A673 (cell line): ENCODE results near the gene PLOD3. TPM values are rescaled to one million over a fixed set of nuclear protein-coding genes. Genes with fewer than 3 reads are reported as not detected.
"Not testable (repeated sequence)": the region's sequence is repeated elsewhere in the genome, so short reads cannot be mapped to it uniquely, and the experiment has no call there.

Experiments
- BruUV-seq: library from RNA; stranded (reverse); fragments of 400-500 nt; replicated peaks from 2 replicates; lab custom pipeline; 2021; lab: Mats Ljungman, UMichigan
- CTCF ChIA-PET: fragments of 300-600 bp; sonication (Branson Sonifier 250); formaldehyde crosslinking; loops from one replicate; lab custom pipeline; 2022; ENCODE audit warnings: antibody characterized with exemption; lab: Charles Lee
- POLR2A ChIA-PET: fragments of 300-600 bp; sonication (Branson Sonifier 250); formaldehyde crosslinking; loops from one replicate; lab custom pipeline; 2022; ENCODE audit warnings: antibody characterized with exemption; ENCODE audit not compliant: low non-redundant PET; lab: Charles Lee
- DNase-seq: peaks from one replicate; pipeline ENCODE4 v3.0.0-alpha.2; 2015; ENCODE audit warnings: low spot score
- H3K27ac ChIP-seq: fragments of 200-600 bp; sonication (generic); 2 replicates; pipeline ENCODE4 v1.5.1; 2016; ENCODE audit warnings: mixed run types, low read depth, mild to moderate bottlenecking, mixed read lengths, antibody characterized with exemption, low read length; ENCODE audit not compliant: poor library complexity, severe bottlenecking
- H3K27me3 ChIP-seq: fragments of 200-600 bp; sonication (generic); replicated peaks from 2 replicates; pipeline ENCODE4 v1.6.1; 2017; ENCODE audit warnings: mixed run types, low read depth, mild to moderate bottlenecking, mixed read lengths, antibody characterized with exemption, low read length; ENCODE audit not compliant: insufficient read depth, poor library complexity
- H3K36me3 ChIP-seq: fragments of 200-600 bp; sonication (generic); 2 replicates; pipeline ENCODE4 v1.6.1; 2016; ENCODE audit warnings: mixed run types, mild to moderate bottlenecking, mixed read lengths, antibody characterized with exemption, low read length; ENCODE audit not compliant: insufficient read depth, poor library complexity, severe bottlenecking
- H3K4me1 ChIP-seq: fragments of 200-600 bp; sonication (generic); 2 replicates; pipeline ENCODE4 v1.6.1; 2017; ENCODE audit warnings: mixed run types, mild to moderate bottlenecking, mixed read lengths, antibody characterized with exemption, low read length; ENCODE audit not compliant: insufficient read depth, poor library complexity, severe bottlenecking
- H3K4me3 ChIP-seq: fragments of 200-600 bp; sonication (generic); 2 replicates; pipeline ENCODE4 v1.5.1; 2016; ENCODE audit warnings: low read depth, mixed run types, mild to moderate bottlenecking, mixed read lengths, low read length; ENCODE audit not compliant: poor library complexity, severe bottlenecking
- H3K9me3 ChIP-seq: fragments of 200-600 bp; sonication (generic); 2 replicates; pipeline ENCODE4 v1.6.1; 2016; ENCODE audit warnings: mixed run types, low read depth, mild to moderate bottlenecking, mixed read lengths, antibody characterized with exemption, low read length; ENCODE audit not compliant: poor library complexity, severe bottlenecking
- EZH2 ChIP-seq: fragments of 200-600 bp; sonication (generic); IDR thresholded peaks from 2 replicates; pipeline ENCODE4 v1.6.1; 2017; ENCODE audit warnings: borderline replicate concordance, low read depth, mild to moderate bottlenecking, mixed read lengths, antibody characterized with exemption, low read length; ENCODE audit not compliant: poor library complexity, severe bottlenecking
- intact Hi-C: fragments of 100-400 bp; cut with micrococcal nuclease; formaldehyde crosslinking; loops from one replicate; pipeline ENCODE4 v1.10.0; 2022; ENCODE audit not compliant: unreplicated experiment
- total RNA-seq: library from RNA; stranded (reverse); gene quantifications from 2 replicates; pipeline ENCODE4 v1.2.3, GENCODE V29; 2021
- TF ChIP-seq, protein P1 (sequence below): fragments of 300-800, 200-600 bp; sonication (generic); conservative IDR thresholded peaks from 2 replicates; pipeline ENCODE4 v1.5.1; 2017; ENCODE audit warnings: low read depth, mild to moderate bottlenecking, antibody characterized with exemption, low read length, moderate library complexity, mixed read lengths

PLOD3 gene
- total RNA-seq, 1 experiment from 2014 or later = 84.1 TPM

DNA sequence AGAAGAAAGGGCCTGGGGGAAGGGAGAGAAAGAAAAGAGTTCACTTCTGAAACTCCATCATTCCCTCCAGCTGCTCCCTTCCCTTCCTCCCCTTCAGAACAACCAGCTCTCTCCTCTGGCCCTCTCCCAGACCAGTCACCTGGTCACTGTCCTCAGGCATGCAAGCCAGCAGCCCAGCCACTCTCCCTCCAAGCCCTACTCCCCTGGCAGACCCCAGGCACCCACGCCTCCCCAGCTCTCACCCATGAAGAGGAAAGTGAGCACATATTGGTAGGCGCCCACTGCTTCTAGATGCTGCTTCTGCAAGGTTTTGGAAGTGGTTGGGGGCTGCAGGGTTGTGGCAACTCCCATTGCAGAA, 16.9 kb downstream of the PLOD3 start:
- BruUV-seq = no TSS peak
- H3K36me3 ChIP-seq = no peaks in the 10 kb centered on the region
- H3K4me1 ChIP-seq = no peaks in the 10 kb centered on the region
- H3K27me3 ChIP-seq = no peaks in the 10 kb centered on the region
- ChIA-PET CTCF (no interaction called here), POLR2A (interaction anchor here (0.7 kb wide), 1 partner anchor 306 kb away, joined by 5 read pairs; no protein-coding TSS in a partner anchor)
- no peak for TF ChIP-seq EZH2
- TF ChIP-seq, protein P1, sequence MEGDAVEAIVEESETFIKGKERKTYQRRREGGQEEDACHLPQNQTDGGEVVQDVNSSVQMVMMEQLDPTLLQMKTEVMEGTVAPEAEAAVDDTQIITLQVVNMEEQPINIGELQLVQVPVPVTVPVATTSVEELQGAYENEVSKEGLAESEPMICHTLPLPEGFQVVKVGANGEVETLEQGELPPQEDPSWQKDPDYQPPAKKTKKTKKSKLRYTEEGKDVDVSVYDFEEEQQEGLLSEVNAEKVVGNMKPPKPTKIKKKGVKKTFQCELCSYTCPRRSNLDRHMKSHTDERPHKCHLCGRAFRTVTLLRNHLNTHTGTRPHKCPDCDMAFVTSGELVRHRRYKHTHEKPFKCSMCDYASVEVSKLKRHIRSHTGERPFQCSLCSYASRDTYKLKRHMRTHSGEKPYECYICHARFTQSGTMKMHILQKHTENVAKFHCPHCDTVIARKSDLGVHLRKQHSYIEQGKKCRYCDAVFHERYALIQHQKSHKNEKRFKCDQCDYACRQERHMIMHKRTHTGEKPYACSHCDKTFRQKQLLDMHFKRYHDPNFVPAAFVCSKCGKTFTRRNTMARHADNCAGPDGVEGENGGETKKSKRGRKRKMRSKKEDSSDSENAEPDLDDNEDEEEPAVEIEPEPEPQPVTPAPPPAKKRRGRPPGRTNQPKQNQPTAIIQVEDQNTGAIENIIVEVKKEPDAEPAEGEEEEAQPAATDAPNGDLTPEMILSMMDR = no peak
- DNase-seq = no peak
- H3K27ac ChIP-seq = no peak overlapping the region
- no peak overlapping the region for H3K4me3 ChIP-seq
- H3K9me3 ChIP-seq = no peaks in the 10 kb centered on the region
- intact Hi-C loops = no loop called here

DNA sequence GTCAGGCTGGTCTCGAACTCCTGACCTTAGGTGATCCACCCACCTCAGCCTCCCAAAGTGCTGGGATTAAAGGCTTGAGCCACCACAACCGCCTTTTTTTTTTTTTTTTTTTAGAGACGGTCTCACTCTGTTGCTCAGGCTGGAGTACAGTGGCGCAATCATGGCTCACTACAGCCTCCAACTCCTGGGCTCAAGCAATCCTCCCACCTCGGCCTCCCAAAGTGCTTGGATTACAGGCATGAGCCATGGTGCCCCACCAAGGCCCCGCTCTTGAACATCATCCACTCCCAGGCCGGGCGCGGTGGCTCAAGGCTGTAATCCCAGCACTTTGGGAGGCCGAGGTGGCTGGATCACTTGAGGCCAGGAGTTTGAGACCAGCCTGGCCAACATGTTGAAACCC, 17.9 kb downstream of the PLOD3 start:
- H3K27ac ChIP-seq, DNase-seq, H3K9me3 ChIP-seq, H3K27me3 ChIP-seq, BruUV-seq, POLR2A ChIA-PET, H3K36me3 ChIP-seq, H3K4me3 ChIP-seq, H3K4me1 ChIP-seq: not testable (repeated sequence)
- CTCF ChIA-PET = interaction anchor here (0.6 kb wide), 1 partner anchor 10 kb away, joined by 3 read pairs; no protein-coding TSS in a partner anchor
- intact Hi-C loops = loop anchor here (10.0 kb wide), 1 partner anchor 305 kb away; the partner anchor contains the start of gene ACHE

DNA sequence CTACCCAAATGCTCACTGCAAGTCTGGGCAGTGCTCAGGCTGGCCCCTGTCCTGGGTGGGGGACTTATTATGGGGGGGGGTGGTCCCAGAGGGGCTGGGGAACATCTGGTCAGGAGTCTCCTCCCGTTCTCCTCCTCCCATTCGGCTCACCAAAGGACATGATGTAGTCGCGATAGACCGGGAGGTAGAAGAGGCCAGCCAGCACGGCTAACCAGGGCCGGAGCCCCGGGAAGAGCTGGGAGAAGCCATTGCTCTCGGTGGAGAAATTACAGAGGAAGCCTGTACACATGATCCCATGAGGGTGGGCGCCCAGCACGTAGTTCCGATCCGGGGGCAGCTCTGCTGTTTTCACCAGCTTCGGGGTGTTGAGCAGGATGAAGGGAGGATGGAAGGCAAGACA, 18.9 kb downstream of the PLOD3 start:
- Histone ChIP-seq H3K4me1 (no peaks in the 10 kb centered on the region), H3K27ac (no peak overlapping the region), H3K27me3 (no peaks in the 10 kb centered on the region), H3K36me3 (no peaks in the 10 kb centered on the region), H3K9me3 (no peaks in the 10 kb centered on the region), H3K4me3 (no peak overlapping the region)
- BruUV-seq = no TSS peak
- ChIA-PET POLR2A (no interaction called here), CTCF (no interaction called here)
- intact Hi-C loops = loop anchor here (10.0 kb wide), 1 partner anchor 304 kb away; the partner anchor contains the start of gene ACHE
- TF ChIP-seq, protein P1 = no peak
- TF ChIP-seq EZH2 = no peak
- no peak for DNase-seq

DNA sequence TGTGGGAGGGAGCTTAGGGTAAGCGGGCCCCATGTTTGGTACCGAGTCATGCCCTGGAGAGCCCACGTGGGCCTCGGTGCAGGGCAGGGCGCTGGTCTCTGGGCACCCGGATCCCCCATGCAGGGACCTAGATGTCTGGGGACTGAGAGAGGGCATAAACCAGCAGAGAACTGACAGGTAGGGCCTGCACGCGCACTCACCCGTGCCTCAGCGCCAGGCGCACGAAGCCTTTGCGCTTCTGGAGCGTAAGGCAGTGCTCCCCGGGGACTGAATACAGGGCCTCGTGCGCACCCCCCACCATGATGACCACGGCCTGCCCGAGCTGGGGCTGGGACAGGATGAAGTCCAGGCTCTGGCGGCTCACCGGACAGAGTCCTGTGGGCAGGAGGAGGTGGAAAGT, 19.4 kb downstream of the PLOD3 start:
- H3K27ac ChIP-seq = no peak overlapping the region

More for the DNA sequence above, 19.4 kb downstream of the PLOD3 start:
- no peaks in the 10 kb centered on the region for H3K27me3 ChIP-seq
- no peaks in the 10 kb centered on the region for H3K4me1 ChIP-seq
- intact Hi-C loops = loop anchor here (10.0 kb wide), 1 partner anchor 303 kb away; the partner anchor contains the start of gene ACHE
- no peaks in the 10 kb centered on the region for H3K9me3 ChIP-seq
- POLR2A ChIA-PET = no interaction called here
- no peaks in the 10 kb centered on the region for H3K36me3 ChIP-seq
- TF ChIP-seq EZH2 = no peak
- TF ChIP-seq, protein P1 = no peak
- H3K4me3 ChIP-seq = no peak overlapping the region
- DNase-seq = no peak
- CTCF ChIA-PET = no interaction called here
- no TSS peak for BruUV-seq
